Stimulated activated CD8-positive, alpha-beta memory T cell treated with anti-CD3 and anti-CD28 coated beads, Interleukin-4, amount 100 ng/mL, for 4 hours (primary cell): ENCODE results near the gene CERS5.
"Not testable (repeated sequence)": the region's sequence is repeated elsewhere in the genome, so short reads cannot be mapped to it uniquely, and the experiment has no call there.

Source experiments
- DNase-seq, 2 donors: peaks; one replicate each; pipeline ENCODE4 v3.0.0-alpha.2; 2020; ENCODE audit warnings: low read depth in 2 of 2, low spot score in 1 of 2

The CERS5 gene

DNA sequence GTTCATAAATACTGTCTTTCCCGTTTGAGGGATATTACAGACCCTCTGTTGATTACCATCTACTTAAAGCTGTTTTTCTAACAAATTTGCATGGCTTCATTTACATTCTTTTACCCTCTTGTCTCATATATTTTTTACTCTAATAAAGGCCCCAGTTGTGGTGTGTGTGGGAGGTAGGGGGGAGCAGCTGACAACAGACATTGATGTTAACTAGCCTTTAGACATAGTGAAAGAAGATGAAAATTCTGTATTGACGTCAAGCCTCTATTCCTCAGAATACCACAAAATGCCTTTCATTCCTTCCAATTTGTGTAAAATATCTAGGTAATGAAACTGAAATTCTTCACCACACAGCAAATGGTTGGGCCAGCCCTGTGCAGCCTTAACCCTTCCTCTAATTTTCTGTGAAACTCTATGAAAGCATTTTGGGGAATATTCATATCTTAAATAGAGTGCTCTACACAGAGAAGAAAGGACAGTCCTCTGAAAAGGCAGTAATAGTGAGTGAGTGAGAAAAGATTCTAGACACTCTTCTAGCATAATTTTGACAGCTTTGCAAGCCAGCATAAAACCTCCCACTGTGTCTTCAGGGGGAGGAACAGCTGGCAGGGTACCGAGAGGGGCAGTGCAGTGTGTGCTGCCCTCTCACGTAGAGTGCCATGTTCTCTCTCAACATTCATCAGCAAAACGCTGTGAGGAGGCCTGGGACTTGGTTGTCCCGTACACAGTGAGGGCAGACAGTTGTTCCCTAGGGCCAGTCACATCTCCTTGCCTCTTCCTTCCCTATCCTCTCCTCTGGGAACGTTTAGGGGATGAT, 20.1 kb upstream of the CERS5 start:
- DNase-seq, result no peak

DNA sequence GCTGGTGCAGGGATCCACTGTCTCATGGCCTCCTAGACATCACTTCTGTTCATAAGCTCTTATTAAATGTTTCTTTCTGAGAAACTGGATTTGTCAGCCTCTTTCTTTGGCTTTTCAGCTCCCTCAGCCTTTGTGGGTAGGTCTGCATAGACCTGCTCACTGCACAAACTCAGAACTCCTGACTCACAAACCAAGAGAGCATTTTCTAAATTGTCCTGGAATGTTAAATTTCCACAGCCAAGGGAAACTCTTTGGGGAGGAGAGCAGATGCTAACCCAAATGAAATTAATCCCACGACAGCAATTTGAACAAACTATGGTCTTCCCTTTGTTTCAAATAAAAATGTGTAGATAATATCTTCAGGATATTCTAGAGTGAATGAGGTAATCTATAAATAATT, 19.5 kb upstream of the CERS5 start:
- no peak for DNase-seq

DNA sequence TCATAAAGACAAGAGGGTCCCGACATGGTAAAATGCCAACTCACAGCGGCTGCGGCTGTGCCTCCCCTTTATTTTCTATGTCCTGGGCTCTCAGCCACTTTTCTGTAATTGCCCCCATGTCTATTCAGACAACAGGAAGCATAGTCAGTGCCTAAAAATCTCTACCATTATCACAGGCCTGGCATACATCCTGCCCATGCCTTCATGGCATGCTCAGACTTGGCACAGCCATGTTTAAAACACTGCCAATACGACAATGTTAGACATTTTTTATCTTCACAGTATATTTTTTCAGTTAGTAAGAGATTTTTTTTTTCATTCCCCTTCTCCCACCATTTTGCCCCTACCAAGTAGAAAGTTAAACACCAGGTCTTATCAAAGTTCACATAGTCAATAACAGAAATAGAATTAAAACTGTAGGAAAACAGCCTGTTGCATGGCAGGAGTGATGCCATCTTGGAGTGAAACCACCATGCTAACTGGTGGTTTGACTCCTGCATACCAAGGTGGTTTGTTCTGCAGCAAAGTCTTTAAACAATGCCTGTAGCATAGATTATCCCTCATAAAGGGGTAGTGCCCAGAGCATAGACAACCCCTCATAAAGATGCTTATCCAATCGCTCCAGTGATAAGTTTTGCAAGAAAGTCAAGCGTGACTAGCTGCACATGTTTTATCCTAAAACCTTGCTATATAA, 18.9 kb upstream of the CERS5 start:
- no peak for DNase-seq

- DNase-seq, result no peak
Measured at GRCh38 chr12:50185301-50185895, 18.2 kb upstream of the CERS5 start.

- no peak for DNase-seq
Measured at GRCh38 chr12:50184261-50184660, 17.1 kb upstream of the CERS5 start.

DNA sequence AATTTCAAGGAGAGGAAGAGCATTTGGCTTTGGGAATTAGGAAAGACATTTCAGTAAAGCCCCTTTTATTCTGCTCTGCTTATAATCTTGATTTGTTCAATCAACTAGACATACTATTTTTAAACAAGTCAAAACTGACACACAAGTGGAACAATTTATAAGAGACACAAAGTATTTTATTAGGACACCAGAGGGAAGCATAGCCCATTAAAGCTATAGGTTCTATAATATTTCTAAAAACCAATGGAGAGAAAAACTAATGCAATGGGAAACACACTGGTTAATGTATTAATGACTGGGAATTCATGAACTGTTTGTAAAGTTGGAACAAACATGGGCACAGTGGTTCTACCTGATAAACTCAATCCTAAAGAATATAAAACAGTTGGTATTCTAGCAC, 15.3 kb upstream of the CERS5 start:
- DNase-seq, result no peak

DNA sequence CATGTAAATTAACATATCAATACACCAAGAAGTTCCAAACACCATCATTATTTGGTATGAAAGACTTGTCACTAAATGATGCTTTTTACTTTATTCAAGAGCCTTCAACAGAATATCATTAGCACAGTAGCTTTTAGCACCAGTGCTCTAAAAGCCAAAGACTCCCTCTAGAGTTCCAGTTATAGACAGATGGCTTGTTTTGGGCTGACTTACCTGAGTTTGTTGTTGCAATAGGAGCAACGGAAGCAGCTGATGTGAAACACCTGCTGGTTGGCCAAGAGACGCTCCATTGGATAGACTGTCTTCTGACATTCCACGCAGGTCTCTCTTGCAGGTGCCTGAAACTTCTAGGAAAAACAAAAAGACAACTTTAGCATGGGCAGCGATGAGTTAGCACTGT, 14.5 kb upstream of the CERS5 start:
- no peak for DNase-seq

- no peak for DNase-seq
Measured at GRCh38 chr12:50175716-50176026, 8.5 kb upstream of the CERS5 start.

DNA sequence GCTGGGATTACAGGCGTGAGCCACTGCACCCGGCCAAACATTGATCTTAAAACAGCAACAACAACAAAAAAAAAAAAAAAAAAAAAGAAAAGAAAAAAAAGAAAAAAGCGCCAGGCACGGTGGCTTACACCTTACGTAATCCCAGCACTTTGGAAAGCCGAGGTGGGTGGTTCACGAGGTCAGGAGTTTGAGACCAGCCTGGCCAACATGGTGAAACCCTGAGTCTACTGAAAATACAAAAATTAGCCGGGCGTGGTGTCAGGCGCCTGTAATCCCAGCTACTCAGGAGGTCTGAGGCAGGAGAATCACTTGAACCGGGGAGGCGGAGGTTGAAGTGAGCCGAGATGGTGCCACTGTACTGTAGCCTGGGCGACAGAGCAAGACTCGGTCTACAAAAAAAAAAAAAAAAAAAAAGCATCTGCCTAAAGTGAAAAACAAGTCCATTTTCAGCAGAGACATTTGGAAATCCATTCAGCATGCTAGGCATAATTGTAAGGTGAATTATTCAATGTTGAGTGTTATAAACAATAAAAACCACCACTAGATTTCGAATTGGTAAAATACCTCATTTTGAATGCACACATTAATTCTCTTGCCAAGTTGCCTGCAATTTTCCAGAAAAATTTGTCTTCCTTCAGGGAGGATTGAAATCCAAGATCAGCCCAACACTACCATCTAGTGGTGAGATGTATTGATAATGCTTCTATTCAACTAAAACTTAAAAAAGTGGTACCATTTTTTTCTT, 8.0 kb upstream of the CERS5 start:
- DNase-seq, result no peak

- peak in 1 of 2 donors; percentile 35 for DNase-seq
Measured at GRCh38 chr12:50166799-50167048, 445 bp downstream of the CERS5 start.

- no peak for DNase-seq
Measured at GRCh38 chr12:50164963-50165362, 2.2 kb downstream of the CERS5 start.

DNA sequence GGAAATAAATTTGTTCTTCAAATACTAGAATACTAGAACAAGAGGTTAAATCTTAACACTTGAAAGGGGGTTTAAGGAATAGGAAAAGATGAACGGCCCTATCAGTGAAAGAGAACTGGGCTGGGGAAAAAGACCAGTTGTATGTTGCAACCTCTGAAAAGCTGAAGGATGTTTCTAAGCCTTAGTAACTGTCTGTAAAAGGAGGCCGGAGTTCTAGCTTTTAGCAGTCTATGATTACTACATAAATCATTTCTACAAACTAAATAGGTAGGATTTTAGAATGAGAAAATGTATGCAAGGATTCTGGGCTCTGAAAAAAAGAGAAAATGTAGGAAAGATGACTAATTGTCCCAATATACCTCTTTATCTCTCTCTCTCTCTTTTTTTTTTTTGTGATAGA, 4.9 kb downstream of the CERS5 start:
- no peak for DNase-seq

- DNase-seq, result no peak
Measured at GRCh38 chr12:50160643-50161042, 6.5 kb downstream of the CERS5 start.

GRCh38 chr12:50157259-50157658, 9.9 kb downstream of the CERS5 start:
- no peak for DNase-seq

- no peak for DNase-seq
Measured at GRCh38 chr12:50156641-50157040, 10.5 kb downstream of the CERS5 start.

- DNase-seq, result not testable (repeated sequence)
Measured at GRCh38 chr12:50154947-50155346, 12.2 kb downstream of the CERS5 start.

GRCh38 chr12:50151047-50151687, 16.0 kb downstream of the CERS5 start:
- DNase-seq, result no peak

- no peak for DNase-seq
Measured at GRCh38 chr12:50149311-50149710, 17.9 kb downstream of the CERS5 start.

DNA sequence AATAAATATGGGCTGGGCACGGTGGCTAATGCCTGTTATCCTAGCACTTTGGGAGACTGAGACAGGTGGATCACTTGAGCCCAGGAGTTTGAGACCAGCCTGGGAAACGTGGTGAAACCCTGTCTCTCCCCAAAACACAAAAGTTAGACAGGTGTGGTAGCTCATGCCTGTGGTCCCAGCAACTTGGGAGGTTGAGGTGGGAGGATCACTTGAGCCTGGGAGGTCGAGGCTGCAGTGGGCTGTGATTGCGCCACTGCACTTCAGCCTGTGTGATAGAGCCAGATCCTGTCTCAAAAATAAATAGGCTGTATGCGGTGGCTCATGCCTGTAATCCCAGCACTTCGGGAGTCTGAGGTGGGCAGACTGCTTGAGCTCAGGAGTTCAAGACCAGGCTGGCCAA, 19.2 kb downstream of the CERS5 start:
- not testable (repeated sequence) for DNase-seq

GRCh38 chr12:50147281-50147680, 19.9 kb downstream of the CERS5 start:
- no peak for DNase-seq

DNA sequence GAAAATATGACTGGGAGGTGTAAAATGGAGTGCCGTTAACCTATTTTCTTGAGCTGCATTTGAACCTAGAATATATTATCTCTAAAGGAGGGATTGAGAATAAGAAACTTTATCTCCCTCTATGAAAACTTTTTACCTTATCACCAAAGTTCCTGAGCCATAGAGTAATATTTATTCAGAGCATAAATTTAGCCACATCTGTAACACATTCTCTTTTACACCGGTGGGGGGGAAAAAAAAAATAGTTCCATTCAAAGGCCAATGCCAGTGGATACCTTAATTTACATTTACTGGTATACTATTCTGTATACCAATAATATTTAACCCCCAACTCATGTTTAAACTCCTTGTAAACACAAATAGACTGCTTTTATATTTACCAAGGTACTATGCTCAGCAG, 21.7 kb downstream of the CERS5 start:
- DNase-seq, result no peak

GRCh38 chr12:50142993-50143392, 24.2 kb downstream of the CERS5 start:
- no peak for DNase-seq
